Retinal pigment epithelial cell (primary cell): ENCODE data around the gene SRRM1.

Source experiments
- DNase-seq: peaks from one replicate; pipeline ENCODE4 v3.0.0-alpha.2; 2010; ENCODE audit warnings: low read depth
- H3K4me3 ChIP-seq: 2 replicates; pipeline ENCODE4 v1.5.1; 2011; ENCODE audit warnings: mild to moderate bottlenecking, low read length, control low read depth, moderate library complexity
- CTCF ChIP-seq: conservative IDR thresholded peaks from 2 replicates; pipeline ENCODE4 v1.5.1; 2011; ENCODE audit warnings: low read depth, low read length, control low read depth, inconsistent platforms

Gene SRRM1

GRCh38 chr1:24635195-24635843, 7.8 kb upstream of the SRRM1 start:
- no peak overlapping the region for H3K4me3 ChIP-seq
- peak; percentile 65 for TF ChIP-seq CTCF
- DNase-seq, result peak; percentile 45

GRCh38 chr1:24636661-24637357, 6.3 kb upstream of the SRRM1 start:
- no peak for DNase-seq

GRCh38 chr1:24639094-24639493, 4.0 kb upstream of the SRRM1 start:
- H3K4me3 ChIP-seq, result no peak overlapping the region

More at GRCh38 chr1:24636661-24637357, 6.3 kb upstream of the SRRM1 start:
- TF ChIP-seq CTCF, result no peak
- no peak overlapping the region for H3K4me3 ChIP-seq

GRCh38 chr1:24639881-24640280, 3.2 kb upstream of the SRRM1 start:
- TF ChIP-seq CTCF, result no peak
- no peak overlapping the region for H3K4me3 ChIP-seq
- DNase-seq, result no peak

More at GRCh38 chr1:24639094-24639493, 4.0 kb upstream of the SRRM1 start:
- no peak for TF ChIP-seq CTCF
- DNase-seq, result no peak

- DNase-seq, result no peak
Observed at GRCh38 chr1:24640288-24640687, 2.8 kb upstream of the SRRM1 start.

GRCh38 chr1:24641646-24642151, 1.4 kb upstream of the SRRM1 start:
- no peak for DNase-seq
- H3K4me3 ChIP-seq, result peak overlapping the region; percentile 38
- no peak for TF ChIP-seq CTCF

More at GRCh38 chr1:24640288-24640687, 2.8 kb upstream of the SRRM1 start:
- H3K4me3 ChIP-seq, result no peak overlapping the region
- TF ChIP-seq CTCF, result no peak
